Measurements from ENCODE around the gene MYBPC3.

DNA sequence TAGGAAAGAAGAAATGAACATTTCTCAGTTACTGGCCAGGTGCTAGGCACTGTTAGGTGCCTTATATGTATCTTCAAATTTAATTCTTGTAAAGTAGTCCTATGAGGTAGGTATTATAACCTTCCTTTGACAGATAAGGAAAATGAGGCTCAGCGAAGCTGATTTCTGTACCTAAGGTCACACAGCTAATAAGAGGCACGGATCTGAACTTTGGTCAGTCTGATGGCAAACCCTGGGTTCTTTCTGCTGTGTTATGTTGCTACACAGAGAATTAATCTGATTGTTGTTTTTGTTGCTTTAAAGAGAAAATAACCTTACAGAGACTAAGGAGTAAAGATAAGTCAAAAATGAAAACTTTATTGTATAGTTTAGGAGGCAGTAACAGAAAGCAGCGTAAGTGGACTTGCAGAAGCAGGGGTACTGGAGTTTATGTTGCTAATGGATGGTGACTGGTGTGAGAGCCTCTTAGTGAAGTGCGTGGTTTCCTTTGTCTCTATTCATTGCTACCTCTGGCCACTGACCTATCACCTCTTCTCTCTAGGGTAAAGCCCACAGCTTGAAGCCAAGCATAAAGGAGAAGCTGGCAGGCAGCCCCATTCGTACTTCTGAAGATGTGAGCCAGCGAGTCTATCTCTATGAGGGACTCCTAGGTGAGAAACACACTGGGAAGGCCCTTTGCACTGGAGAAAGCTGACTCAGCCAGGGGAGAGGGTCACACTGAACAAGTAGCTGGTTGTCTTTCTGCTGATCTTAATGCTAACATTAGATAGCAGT, 44.3 kb downstream of the MYBPC3 start:
- TF ChIP-seq, protein P1, sequence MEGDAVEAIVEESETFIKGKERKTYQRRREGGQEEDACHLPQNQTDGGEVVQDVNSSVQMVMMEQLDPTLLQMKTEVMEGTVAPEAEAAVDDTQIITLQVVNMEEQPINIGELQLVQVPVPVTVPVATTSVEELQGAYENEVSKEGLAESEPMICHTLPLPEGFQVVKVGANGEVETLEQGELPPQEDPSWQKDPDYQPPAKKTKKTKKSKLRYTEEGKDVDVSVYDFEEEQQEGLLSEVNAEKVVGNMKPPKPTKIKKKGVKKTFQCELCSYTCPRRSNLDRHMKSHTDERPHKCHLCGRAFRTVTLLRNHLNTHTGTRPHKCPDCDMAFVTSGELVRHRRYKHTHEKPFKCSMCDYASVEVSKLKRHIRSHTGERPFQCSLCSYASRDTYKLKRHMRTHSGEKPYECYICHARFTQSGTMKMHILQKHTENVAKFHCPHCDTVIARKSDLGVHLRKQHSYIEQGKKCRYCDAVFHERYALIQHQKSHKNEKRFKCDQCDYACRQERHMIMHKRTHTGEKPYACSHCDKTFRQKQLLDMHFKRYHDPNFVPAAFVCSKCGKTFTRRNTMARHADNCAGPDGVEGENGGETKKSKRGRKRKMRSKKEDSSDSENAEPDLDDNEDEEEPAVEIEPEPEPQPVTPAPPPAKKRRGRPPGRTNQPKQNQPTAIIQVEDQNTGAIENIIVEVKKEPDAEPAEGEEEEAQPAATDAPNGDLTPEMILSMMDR (IDR thresholded peaks at IDR 0.05) = no peak
- no peak for TF ChIP-seq POLR2A (IDR thresholded peaks at IDR 0.05)

Data from tibial nerve (tissue), 3 donors.